Caki2 (cell line): ENCODE measurements around the gene AP1G1. TPM values are rescaled to one million over a fixed set of nuclear protein-coding genes. Genes with fewer than 3 reads are reported as not detected.
"Not testable (repeated sequence)": the region's sequence is repeated elsewhere in the genome, so short reads cannot be mapped to it uniquely, and the experiment has no call there.

Source experiments
- DNase-seq: peaks from one replicate; pipeline ENCODE4 v3.0.0-alpha.2; 2015; ENCODE audit warnings: low read depth
- in situ Hi-C: cut with HindIII; loops from 2 replicates; pipeline ENCODE4 v1.10.0; 2016; ENCODE audit warnings: low sequenced_read_pairs, low pct_unique_long_range_greater_than_20kb, mixed read lengths
- total RNA-seq: library from RNA; depleted of rRNA; stranded (reverse); fragments of >200 nt; shearing (Covaris generic); gene quantifications from 2 replicates; pipeline ENCODE4 v1.2.3, GENCODE V29; 2014; ENCODE audit warnings: low replicate concordance; rRNA removed

AP1G1 gene
- 25.4 and 35.0 TPM in 2 replicates for total RNA-seq

DNA sequence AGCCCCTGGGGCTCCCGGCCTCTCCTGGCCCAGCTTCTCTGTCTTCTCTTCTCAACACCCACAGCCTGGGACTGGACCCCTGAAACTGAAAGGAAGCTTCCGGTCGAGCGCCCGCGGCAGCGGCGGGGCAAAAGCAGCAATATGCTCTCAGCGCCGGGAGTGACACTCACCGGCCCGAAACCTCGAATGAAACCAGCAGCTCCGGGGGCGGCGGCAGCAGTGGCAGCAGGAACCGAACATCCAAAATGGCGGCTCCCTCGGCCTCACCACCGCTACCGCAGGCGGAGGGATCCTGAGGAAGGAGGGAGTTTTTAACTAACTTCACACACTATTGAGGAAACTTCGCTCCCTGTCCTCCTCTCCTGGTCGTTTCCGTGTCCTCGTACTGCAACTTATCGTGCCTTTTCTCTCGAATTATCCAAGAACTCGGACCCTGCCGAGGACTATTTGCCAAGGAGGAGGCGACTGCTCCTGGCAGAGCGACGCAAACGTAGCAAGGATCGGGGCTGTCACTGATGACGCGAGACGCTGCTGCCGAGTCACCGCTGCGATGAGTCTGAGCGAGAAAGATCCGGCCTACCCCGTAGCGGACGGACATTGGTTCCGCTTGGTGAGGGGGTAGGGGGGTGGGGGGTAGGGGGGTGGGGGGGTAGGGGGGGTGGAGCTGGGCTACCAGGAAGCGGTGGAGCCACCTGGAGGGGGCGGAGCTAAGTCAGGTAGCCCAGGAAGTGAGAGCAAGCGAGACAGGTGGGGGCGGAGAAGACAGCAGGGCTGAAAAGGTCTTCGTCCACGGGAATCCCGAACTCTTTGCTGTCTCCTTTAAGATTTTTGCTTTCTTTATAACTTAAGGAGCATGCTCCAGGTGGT lies at the start of gene AP1G1:
AP1G1 (minus strand) TSS at position 242 of the 867 bp plus-strand sequence. CDS start 19,355 bp downstream, outside the sequence.
- peak; percentile 95 for DNase-seq
- in situ Hi-C loops: no loop called here

DNA sequence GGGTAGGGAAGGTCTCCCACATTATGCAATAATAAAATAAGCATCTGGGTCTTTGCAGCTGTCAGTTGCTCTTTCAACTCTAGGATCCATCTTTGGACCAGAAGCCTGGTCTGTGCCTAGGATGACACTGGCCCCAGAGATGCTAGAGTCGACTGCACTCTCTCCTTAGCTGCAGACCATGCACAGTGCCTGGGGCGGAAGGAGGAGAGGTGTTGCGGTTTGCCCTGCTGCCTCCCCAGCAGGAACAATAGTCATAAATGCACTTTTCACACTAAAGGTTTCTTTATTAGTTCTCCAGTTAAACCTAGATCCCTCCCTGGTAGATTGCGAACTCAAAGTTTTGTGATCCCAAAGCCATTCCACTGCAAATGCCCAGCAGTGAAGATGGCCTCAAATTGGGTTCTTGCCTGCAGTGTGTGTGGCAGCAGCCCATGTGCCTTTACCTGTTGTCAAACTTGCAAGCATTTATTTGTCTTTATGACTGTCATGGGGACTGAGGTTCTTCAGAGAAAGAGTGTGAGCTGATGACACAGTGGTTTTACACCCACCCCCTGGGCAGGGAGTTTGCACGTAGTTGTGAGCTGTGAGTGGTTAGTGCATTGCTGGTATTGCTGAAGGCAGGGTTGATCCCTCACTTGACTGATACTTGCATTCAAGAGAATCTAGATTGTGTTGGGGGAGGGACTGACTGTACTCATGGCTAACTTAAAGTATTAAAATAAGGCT lies 47.5 kb upstream of the AP1G1 start:
- in situ Hi-C loops: no loop called here
- DNase-seq: no peak

DNA sequence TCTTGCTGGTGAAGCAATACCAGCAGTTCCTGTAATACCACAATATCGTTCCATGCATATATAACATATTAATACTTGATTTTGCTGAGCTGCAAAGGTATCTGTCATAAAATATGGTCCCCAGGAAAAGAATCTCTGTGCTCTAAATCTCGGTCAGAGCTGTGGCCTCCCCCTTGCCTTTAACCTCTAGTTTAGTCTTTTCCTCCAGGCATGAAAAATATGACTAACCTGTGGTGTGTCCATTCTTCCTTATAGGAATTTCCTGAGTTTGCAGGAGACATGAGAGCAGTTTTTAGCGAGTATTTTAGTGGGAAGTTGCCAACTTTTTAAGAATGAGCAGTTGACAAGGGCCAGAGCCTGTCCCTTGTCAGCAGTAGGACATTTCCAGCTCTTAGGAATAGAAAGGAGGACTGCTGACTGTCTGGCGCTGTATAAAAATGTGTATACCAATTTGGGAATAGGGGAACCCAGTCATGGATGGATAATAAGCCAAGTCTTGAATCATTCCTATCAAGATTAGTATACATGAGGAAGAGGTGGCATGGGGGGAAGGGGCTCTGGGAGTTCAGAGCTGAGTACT lies 45.8 kb upstream of the AP1G1 start:
- in situ Hi-C loops: no loop called here
- DNase-seq: no peak

DNA sequence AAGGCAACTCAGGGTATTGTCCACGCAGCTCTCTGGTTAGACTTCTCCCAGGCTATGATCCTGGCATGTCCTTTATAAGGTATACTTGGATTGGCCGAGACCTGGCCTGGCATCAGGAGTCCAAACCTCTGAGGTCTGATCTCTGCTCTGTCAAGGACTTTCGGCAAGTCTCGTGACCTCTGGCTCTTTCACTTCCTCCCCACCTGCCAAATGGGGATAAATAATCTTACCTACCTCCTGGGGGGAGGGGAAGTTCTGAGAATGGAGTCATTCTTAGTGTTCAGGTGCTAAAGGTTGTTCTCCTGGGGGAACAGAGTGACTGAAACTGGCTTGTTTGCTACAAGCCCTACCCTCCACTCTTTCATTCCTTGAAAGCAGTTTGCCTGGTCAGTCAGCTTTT lies 44.8 kb upstream of the AP1G1 start:
- no peak for DNase-seq
- in situ Hi-C loops: no loop called here

DNA sequence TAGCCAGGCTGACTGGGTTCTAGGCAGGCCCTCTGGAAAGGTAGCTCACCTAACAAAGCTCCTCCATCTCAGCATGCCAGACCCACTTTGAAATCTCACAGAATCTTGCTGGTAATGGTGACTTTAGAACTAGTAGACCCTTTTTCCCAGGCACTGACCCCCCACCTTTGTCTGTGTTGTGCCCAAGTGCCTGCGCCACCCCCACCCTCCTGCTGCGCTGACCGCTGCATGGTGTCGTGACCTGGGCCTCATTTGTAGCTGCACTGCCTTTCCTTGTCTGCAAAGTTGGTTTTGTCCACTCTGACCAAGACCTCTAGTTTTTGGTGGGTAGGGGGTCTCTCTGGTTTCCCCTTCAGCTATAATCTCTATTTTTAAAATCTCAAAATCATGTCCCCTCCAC lies 43.9 kb upstream of the AP1G1 start:
- DNase-seq: no peak
- in situ Hi-C loops: no loop called here

DNA sequence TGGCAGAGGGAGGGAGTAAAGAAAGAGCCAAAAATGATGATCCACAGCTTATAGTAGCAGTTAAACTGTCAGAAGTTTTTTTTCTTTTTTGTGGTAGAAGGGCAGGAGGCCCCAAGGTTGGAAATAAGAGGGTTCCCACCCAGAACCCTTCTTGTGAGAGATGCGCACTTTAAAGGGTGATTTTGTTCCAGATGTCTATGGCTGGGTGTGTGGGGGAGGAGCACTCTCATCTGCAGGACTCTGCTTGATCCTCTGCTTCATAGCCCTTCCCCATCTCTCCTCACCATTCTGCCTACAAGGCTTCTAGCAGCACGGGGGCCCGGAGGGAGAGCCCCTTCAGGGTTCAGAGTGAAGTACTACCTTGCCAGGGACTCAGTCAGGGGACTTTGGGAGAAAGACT lies 43.5 kb upstream of the AP1G1 start:
- no peak for DNase-seq
- in situ Hi-C loops: no loop called here

DNA sequence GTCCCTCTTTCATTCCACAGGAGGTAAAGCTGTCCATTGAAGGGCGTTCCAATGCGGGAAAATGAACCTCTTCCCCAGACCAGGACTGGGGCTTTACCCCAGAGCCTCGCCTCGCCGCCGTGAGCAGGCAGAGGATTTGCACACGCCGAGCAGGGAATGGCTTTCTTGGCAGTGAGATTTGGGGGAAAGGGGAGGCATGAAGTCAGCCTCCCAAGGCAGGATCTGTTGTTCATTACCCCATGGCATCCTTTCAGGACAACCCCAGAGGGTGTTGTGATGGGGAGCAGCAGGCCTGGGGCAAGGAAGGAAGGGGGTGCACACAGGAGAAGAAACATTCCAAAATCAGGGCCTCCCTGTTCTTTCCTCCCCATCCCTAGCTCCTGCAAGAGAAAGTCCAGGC lies 43.1 kb upstream of the AP1G1 start:
- in situ Hi-C loops: no loop called here
- no peak for DNase-seq

DNA sequence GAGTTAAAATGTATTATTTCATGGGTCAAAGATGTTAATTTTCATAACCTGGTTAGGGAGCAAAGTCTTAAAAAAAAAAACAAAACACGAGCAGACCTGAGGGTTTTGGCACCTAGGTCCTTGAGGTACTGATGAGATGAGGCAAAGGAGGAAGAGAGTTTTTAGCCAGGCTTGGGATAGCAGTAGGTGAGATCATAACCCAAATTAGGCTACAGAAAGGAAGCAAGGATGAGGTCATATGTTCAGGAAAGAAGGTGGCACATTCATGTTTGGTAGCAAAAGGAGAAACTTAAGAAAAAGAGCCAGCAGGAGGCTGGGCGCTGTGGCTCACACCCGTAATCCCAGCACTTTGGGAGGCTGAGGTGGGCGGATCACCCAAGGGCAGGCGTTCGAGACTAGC lies 40.0 kb upstream of the AP1G1 start:
- no peak for DNase-seq
- in situ Hi-C loops: no loop called here

DNA sequence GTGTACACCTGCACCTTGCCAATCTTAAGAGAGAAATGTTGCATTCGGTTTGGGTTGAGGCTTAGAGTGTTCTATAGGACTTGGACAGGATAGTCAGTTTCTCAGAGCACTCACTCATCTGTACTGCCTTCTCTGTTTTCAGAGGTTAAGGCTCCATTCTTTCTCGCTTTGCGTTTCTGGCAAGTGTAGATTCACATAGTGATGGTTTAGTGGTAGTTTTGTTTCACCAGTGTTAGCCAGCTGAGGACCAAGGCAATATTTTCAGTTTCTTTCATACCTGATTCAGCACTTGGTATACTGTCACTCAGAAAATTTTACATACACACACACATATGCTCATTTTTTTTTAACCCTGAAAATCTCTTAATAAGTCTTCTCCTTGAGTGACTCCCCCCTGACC lies 38.5 kb upstream of the AP1G1 start:
- in situ Hi-C loops: no loop called here

DNA sequence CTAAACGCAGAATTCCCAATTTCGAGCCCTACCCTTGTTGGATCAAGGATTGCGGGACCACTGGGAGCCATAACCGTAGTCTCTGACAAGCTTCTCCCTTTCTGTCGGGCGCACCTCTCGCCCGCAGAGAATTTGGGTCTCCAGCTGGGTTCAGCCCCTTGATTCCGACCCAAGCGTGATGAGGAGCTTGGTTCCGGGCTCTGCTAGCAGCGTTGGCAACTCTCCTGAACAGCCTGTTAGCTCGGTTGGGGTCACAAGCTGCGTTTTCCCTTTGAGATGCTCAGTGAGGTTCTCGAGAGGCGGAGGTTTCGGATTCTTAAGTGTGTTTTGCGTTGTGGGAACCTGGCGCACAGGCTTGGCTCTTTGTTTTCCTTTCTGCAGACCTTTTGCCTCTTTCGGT lies 37.8 kb upstream of the AP1G1 start:
- DNase-seq: no peak
- in situ Hi-C loops: no loop called here

More for the DNA sequence above, 38.5 kb upstream of the AP1G1 start:
- no peak for DNase-seq

DNA sequence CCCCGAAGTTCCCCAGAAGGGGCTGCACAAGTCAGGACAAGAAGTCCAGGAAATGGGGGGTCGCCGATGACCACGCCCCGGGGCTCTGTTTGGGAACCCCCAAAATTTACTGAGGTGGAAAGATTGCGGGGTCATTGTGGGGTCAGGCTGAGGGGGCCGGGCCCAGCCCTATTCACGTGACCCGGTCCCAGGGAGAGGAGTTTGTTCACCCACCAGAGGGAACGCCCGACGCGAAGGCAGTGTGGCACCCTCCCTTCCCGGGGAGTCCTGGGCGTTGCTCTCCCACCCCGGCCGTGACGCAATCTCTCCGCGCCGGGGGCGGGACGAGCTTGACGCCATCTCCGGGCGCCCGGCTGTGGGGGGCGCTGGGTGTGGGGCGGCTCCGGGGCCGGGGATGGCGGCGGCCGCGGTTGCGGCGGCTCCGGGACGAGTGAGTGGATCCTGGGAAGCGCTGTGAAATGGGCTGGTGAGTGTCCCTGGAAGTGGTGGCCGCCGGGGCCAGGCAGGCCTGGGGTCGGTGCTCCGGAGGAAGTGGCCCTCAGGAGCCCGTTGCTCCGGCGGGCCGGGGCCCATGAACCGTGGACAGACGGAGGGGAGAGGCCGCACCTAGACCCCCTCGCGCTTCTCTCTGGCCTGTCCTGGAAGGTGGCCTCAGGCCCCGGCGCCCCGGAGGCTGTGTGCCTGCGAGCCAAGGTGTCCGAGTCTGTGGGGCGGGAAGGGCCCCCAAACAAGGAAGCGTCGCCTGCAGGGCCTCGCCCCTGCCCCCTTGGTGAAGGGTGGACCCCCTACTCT lies 37.2 kb upstream of the AP1G1 start, which contains the start of gene ATXN1L:
ATXN1L (plus strand) TSS at position 338 of the 792 bp plus-strand sequence. CDS start 3,765 bp downstream, outside the sequence.
- in situ Hi-C loops: no loop called here
- DNase-seq: peak; percentile 87

DNA sequence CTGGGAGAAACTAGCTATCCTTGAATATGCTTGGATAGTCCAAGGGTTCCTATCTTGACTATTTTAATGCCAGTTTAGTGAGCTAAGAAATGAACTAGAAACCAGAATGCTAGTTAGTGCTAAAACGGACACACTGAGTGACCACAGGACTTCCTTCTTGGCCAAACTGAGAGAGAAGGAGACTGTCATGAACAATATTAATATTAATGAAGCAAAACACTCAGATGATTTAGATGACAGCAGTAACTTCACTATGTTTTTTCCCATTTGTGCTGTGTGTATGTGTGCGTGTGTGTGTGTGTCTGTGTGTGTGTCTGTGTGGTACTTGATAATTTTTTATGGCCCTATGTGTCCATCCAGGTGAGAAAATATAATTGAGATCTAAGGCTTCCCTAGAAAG lies 34.9 kb upstream of the AP1G1 start:
- in situ Hi-C loops: no loop called here

DNA sequence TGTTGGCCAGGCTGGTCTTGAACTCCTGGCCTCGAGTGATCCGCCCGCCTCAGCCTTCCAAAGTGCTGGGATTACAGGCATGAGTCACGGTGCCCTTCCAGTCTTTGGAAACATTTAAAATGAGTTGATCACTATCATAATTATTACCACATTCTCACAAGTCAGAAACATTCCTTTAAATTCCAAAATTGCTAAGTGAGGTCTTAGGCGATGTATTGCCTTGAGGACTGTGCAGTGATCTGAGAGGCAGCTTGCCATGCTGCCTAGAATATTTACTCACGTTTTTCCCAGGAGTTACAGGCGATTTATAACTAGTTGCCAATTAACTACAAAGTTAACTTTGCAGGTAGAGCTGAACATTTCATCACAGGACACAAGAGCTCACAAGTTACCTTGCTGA lies 31.4 kb upstream of the AP1G1 start:
- DNase-seq: no peak
- in situ Hi-C loops: no loop called here

More for the DNA sequence above, 34.9 kb upstream of the AP1G1 start:
- peak; percentile 22 for DNase-seq

DNA sequence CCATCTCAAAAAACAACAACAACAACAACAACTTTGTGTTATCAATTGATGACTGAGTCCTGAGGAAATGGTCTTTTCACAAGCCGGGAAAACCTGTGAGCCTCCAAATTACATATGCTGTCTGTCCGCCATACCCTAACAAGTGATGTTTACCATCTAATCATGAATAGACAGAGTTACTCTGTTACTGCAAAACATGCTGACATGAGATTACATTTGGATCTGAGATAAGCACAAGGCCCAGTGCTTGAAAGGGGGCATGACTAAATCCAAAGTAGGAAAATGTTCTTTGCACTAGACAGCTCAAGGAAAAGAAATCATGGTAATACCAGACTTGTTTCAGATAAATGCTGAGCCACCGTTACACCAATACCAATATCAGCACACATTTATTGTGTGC lies 28.5 kb upstream of the AP1G1 start:
- DNase-seq: no peak
- in situ Hi-C loops: no loop called here

DNA sequence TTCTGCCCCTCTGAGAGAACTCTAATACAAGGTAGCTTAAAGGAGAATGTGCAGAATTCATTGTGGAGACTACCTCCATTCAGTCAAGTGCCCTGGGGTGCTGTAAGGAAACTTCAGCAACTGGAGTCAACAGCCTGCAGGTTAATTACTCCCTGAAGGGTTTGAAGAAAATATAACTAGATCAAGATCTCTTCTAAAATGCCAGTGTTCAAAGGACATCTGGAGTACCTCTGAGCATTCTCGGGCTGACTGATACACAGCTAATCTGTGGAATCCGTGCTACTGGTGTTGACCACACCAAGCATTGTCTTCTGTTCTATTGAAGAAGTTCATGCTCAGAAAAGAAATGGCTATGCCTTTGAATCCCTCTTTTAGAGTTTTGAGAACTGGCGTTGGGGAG lies 25.7 kb upstream of the AP1G1 start:
- DNase-seq: no peak
- in situ Hi-C loops: no loop called here

DNA sequence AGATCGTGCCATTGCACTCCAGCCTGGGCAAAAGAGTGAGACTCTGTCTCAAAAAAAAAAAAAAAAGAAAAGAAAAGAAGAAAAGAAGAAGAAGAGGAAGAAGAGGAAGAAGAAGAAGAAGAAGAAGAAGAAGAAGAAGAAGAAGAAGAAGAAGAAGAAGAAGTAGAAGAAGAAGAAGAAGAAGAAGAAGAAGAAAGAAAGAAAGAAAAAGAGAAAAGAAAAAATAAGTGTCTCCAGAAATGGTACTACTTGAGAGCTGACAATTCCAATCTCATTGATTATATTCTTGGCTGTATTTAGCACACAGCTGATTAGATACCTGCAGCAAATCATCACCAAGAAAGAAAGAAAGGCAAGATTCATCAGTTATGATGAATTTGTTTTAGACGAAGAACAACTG lies 23.5 kb upstream of the AP1G1 start:
- DNase-seq, in situ Hi-C loops: not testable (repeated sequence)

DNA sequence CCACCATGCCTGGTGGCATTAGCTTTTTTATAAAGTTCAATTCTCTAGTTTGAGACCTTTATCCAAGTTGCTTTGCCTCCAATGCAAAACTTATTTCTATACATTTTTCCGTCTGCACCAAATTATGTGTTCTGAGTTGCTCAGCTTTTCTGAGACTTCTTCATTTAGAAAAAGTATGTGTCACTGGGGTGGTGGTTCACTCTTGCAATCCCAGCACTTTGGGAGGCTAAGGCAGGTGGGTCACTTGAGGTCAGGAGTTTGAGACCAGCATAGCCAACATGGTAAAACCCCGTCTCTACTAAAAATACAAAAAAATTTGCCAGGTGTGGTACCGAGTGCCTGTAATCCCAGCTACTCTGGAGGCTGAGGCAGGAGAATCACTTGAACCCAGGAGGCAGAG lies 23.1 kb upstream of the AP1G1 start:
- in situ Hi-C loops, DNase-seq: not testable (repeated sequence)

DNA sequence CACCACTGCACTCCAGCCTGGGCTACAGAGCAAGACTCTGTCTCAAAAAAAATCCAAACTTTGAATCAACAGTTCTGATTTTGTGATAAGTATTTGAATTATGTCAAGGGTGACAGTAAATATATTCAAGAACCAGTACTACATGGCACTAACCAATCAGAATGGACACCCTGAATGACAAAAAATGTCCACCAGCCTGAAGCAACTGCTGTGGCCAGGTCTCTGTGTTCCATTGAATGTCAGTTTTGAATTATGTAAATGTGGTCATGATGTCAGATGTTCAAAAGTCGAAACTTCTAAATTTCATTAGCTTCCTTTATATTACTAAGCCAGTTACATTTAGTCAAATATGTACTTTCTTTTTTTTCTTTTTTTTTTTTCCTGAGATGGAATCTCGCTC lies 21.7 kb upstream of the AP1G1 start:
- in situ Hi-C loops: no loop called here
- DNase-seq: no peak
